ENCODE data around the gene PTH1R.

- TF ChIP-seq POLR2A (IDR thresholded peaks at IDR 0.05; ENCODE audit: low read depth, low read length) (no peak), POLR2AphosphoS5 (IDR thresholded peaks at IDR 0.05; ENCODE audit: low read depth, low read length) (no peak), TAF1 (IDR thresholded peaks at IDR 0.05; ENCODE audit: low read depth, low read length) (no peak)
These were observed 27.0 kb downstream of the PTH1R start for GRCh38 chr3:46904303-46905212.
